GM15510 (cell line): ENCODE results near the gene SOCS3.

Source experiments
- POLR2A ChIP-seq: IDR thresholded peaks from 3 replicates; pipeline ENCODE4 v1.6.1; 2011; ENCODE audit warnings: borderline replicate concordance; ENCODE audit not compliant: insufficient read length; ENCODE audit errors: extremely low read depth

The SOCS3 gene

DNA sequence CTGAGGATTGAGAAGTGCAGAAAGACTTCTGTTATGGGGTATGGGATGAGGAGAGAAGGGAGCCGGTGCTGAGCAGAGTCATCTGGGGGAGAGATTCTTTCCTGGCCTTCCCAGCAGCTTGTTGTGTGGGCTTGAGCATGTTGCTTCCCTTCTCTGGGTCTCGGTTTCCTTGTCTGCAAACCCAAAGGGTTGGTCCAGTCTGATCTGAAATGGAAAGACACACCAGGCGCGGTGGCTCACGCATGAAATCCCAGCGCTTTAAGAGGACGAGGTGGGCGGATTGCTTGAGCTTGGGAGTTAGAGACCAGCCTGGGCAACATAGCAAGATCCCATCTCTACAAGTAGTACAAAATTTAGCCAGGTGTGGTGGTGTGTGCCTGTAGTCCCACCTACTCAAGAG lies 6.0 kb downstream of the SOCS3 start:
- no peak for TF ChIP-seq POLR2A

DNA sequence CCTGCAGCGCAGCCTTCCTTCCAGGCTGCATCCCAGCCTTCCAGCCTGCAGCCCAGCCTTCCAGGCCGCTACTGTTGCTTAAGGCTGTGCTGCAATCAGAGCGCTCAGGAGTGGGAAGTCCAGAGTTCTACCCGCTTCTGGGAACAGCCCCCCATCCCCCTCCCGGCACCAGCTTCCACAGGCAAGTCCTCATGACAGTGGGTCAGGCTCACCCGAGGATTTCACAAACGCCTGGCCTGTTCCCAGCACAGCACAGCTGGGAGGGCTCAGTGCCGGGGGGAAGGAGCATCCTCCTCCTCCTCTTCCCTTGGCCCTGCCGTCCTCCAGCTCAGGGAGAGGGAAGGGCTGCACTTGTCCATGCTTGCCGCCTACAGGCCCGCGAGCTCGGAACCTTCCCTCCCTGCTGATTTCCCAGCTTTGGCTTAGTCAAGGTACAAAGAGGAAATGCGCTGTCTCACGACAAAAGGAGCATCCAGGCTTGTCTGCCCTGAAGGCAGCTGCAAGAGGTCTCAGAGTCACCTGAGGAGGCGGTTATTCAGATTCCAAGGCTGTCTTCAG lies 8.3 kb downstream of the SOCS3 start:
- TF ChIP-seq POLR2A = no peak

DNA sequence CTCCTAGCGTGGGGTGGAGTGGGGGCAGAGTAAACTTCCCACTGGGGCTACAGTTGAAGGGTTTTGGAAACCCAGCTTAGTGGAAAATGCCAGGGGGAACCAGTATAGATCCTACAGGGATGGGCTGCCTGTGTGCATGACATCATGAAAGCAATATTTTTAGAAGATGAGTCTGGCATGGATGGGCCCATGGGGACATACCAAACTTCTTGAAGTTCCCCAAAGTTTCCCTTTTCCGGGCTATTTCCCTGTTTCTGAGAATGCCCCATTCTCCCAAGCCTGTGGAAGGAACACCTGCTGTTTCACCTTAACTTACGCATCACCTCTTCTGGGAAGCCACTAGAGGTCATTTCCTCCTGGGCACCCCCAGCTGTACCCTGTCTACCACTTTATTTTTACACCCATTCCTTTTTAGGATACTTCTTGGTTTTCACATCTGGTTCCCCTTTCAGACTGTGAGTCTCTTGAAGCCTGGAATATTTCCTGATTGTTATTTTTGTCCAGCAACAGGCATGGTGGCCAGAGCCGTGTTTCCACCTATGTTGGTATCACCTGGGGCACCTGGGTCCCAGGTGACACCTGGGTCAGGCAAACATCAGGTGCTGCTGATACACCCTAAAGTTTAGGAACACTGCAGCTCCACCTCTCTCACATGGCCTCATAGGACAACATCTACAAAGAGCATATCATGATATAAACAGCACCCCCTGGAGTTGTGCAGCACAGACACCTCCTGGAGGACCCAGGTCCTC lies 9.8 kb downstream of the SOCS3 start:
- no peak for TF ChIP-seq POLR2A

DNA sequence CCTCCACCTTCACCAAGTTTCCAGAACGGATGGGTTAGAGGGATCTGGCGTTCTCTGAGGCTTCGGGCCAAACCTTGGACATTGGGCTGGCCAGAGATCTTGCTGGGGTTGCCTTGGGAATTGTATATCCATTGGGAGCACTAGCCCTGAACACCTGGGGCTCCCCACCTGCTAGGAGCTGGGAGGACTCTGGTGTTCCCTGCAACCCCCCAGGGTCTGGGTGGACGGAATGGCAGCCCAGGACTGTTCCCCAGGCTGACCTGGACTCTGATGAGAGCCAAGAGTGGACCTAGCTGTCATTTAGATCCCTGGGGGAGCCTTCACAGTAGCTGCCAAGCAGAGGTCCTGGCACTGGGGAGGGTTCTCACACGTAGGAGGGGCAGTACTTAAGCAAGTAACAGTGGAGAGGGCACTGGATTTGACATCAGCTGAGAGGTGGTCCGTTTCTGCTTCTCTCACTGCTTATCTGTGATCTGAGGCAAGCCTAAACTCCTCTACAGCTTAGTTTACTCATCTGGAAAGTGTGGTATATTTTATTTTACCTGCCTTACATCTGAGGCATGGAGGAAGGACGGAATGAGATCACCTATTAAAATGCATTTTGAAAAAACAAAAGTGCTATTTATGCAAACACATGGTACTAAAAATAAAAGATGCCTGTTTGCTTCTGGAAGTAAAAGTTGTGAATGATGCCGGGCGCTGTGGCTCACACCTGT lies 11.7 kb downstream of the SOCS3 start:
- no peak for TF ChIP-seq POLR2A

DNA sequence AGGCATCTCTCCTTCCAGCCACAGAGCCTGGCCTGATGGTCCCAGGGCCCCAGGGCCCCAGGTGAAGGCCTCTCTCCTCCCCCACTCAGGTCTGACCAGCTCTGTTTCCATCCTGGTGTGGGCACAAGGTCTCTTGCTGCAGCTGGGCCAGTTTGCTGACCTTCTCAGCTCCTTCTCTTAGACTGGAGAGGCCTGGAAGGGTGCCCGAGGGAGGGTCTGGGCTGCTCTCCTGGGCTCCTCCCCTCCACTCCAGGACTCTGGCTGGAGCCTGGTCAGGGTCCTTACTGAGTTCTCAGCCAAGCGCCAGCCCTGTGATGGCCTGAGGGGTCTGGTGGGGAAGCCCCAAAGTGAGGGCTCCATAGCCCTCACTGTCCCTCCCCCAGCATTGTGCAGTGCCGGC lies 12.4 kb downstream of the SOCS3 start:
- no peak for TF ChIP-seq POLR2A

DNA sequence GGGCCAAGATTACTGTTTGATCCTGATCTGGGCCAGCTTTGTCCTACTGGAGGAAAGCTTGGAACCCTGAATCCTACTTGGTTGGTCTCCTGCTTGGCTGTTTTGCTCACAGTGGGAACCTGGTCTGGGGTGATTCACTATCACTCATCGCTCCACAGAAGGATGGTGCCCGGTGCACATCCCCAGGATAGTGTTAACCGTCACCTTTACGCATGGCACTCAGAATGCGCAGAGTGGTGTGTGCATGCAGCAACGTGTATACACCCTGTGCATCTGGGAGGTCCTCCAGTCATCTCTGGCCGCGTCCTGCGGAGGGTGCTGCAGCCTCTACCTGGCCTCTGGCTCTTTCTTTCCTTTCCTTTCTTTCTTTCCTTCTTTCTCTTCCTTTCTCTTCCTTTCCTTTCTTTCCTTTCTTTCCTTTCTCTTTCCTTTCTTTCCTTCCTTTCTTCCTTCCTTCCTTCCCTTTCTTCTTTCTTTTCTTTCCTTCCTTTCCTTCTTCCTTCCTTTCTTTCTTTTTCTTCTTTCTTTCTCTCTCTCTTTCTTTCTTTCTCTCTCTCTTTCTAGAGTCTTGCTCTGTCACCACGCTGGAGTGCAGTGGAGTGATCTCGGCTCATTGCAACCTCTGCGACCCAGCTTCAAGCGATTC lies 13.1 kb downstream of the SOCS3 start:
- no peak for TF ChIP-seq POLR2A

DNA sequence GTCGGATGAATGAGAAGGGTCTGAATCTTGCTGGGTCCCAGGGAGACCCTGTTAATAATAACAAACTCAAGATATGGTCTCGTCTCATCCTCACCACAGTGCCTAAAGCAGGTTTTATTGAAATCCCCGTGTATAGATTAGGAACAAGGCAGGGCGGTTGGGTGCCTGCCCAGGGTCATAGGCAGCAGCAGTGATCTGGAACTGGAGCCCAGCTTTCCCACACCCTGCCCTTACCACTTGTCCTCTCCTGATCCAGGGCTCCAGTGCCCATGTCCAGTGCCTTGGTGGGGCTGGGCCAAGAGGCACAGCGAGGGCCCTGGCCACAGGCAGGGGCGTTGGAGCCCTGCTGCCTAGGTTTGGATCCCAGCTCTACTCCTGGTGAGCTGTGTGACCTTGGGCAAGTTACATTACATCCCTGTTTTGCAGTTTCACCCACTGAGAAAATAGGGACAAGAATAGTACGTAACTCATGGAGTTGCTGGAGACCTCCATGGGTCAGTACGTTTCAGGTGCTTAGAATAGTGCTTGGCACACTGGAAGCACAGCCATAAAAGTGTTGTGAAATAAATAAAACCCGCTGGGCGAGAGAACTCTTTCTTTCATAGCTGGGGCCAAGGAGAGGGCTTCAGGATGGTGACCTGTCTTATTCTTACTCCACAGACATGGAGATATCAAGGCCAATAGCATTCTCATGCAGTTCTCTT lies 13.9 kb downstream of the SOCS3 start:
- TF ChIP-seq POLR2A = no peak

DNA sequence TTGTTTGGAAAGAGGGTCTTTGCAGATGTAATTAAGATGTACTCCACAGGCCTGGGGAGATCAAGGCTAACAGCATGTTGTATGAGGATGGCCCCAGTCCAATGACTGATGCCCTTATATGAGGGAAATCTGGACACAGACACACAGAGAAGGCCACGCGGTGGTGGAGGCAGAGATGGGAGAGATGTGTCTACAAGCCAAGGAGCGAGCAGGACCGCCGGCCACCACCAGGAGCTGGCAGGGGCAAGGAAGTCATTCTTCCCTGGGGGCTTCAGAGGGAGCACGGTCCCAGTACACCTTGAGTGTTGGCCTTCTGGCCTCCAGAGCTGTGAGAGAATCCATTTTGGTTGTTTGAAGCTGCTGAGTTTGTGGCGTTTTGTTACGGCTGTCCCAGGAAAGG lies 14.7 kb downstream of the SOCS3 start:
- no peak for TF ChIP-seq POLR2A

DNA sequence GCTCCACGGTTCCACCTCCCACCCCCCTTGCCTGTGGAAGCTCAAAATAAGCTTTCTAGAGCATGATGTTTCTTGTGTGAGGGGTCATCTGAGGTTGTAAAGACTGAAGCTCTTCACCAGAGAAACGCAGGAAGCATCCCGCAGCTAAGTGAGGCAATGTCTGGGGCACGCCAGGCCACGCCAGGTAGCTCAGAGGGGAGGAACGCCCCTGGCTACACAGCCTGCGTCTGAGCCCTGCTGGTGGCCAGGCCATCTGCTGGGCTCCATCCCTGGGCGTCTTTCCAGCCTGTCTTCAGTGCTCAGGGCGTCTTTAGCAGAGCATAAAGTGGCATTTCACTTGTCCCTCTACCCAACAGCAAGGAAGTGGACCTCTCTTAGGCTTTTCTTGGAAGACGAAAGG lies 15.2 kb downstream of the SOCS3 start:
- TF ChIP-seq POLR2A = no peak

DNA sequence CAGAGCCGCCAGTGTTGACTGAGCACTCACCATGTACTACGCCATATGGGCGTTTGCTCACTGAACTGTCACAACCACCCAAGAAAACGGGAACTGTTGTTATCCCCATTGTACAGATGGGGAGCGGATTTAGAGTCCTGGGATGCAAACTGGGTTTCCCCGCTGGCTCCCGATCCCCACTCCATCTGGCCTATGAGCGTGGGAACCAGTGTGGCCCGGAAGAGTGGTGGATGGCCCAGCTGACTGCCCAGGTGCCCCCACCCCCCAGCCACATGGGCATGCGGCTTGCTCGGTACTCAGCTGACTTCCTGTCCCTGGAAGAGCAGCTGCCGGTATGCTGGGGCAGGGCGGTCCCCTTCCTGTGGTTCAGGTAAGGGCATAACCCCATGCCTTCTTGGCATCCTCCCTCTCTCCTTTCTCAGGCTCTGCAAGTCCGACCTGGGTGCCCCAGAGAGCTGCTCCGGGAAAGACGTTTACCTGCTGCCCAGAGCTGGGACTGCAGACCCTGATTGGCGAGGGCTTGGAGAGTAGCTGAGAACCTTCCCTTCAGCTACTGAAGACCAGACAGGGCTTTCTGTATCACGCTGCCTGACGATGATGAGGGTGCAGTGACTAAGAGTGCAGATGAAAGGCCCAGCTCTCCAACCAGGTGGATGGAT lies 16.2 kb downstream of the SOCS3 start:
- no peak for TF ChIP-seq POLR2A

DNA sequence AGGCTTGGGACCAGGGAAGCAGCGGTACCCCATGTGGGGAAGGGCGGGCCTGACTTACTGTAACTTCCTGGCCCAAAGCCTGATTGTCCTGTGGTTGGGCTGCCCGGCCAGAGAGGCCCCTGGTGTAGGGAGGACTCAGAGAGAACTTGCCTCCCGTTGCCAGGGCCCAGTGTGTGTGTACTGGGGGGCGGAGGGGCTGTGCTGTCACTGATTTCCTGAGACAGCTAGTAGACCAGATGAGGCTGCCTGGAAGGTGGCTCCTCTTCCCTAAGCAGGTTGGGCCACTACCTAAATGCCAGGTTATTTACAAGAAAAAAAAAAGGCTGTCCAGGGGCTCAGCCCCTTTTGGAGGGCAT lies 16.7 kb downstream of the SOCS3 start:
- TF ChIP-seq POLR2A = no peak

DNA sequence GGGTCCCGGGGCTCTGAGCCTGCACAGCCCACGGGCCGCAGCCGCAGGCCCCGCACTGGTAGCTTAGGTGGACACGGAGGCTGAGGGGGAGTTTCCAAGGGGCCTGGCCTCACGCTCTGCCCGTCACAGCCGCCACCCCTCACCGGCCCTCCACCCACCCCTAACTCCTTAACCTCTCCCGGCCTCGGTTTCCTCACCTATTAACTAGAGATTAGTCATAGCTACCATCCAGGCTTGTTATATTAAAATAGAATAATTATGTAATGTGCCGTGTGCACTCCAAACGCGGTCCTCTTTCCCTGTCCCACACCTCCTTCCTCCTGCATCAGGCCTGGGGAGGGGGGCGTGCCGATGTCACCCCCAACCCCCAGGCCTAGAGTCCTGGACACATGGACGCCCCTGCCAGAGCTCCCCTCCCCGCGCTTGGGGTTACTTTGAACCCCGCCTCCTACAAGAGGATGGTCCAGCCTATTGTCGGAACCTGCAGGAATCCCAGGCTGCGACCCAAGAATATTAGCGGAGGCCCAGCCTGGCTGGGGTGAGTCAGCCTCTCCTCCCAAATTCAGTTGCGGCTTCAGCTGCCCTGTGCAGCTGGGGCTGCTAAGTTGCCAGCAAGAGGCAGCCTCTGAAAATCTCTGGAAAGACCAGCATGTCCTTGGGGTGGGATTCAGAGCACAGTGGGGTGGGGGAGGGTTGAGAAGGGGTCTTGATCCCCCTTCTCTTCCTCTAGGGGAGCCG lies 17.3 kb downstream of the SOCS3 start:
- no peak for TF ChIP-seq POLR2A

DNA sequence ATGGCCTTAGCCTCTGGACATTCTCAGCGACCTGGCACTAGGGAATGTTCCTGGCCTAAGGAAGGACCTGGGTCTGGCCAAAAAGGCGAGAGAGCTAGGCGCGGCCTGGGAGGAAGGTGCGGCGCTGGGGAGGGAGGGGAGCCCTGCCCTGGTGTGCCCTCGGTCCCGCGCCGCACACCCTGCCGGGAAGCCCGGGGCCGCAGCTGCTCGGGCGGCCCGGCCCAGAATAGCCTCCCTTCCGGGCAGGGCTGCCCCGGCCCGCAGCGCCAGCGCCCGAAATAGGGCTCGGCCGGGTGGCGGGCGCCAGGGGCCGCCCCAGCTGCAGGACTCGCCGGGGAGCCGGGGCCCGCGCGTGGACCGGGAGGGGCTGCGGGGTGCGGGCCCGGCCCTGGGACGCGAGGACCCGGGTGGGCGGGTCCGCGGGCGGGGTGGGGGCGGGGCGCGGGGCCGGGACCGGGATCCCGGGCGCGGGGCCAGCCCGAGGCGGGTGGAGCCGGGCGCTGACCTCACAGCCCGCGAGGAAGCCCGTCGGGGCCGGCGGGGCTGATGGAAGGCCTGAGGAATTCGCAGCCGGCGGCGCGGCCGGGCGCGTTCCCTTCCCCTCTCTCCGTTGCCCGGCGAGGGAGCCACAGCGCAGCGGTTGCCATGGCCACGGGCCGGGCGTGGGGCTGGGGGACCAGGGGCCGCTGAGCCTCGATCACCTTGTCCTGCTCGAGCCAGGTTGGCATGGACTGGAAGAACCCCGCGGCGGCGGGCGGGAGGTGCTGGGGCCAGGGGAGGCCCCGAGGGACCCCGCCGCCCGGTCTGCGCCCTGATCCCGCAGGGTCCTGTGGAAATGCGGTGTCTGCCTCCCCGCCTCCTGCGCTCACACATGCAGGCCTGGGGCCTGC lies 18.1 kb downstream of the SOCS3 start:
- no peak for TF ChIP-seq POLR2A
